GM18867 (cell line): ENCODE measurements around the gene ARL6IP1.

Experiments
- ATAC-seq: cut with Tn5 transposase; IDR thresholded peaks from one replicate; pipeline ENCODE4 v1.9.1; 2021; ENCODE audit warnings: mild to moderate bottlenecking, moderate library complexity; ENCODE audit not compliant: unreplicated experiment

Gene ARL6IP1

GRCh38 chr16:18801145-18801972 is at the start of gene ARL6IP1:
TSS of gene ARL6IP1 (minus strand) at chr16:18801549. CDS start at chr16:18801466, 83 bp downstream.
- peak; percentile 91 for ATAC-seq

DNA sequence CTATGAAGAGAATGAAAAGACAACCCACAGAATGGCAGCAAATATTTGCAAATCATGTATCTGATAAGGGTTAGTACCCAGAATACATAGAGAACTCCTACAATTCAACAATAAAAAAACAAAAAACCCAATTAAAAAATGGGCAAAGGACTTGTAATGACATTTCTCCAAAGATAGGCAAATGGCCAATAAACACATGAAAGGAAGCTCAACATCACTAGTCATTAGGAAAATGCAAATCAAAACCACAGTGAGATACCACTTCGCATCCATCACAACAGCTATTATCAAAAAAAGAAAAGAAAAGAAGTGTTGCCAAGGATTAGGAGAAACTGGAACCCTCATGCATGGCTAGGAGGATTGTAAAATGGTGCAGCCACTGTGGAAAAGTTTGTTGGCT is 45.1 kb upstream of the ARL6IP1 start:
- no peak for ATAC-seq

GRCh38 chr16:18842565-18842964 is 41.2 kb upstream of the ARL6IP1 start:
- no peak for ATAC-seq

- no peak for ATAC-seq
These were observed 40.6 kb upstream of the ARL6IP1 start for GRCh38 chr16:18841833-18842525.

GRCh38 chr16:18839555-18839954 is 38.2 kb upstream of the ARL6IP1 start:
- no peak for ATAC-seq

- no peak for ATAC-seq
These were observed 35.4 kb upstream of the ARL6IP1 start for GRCh38 chr16:18836702-18837101.

- no peak for ATAC-seq
These were observed 33.5 kb upstream of the ARL6IP1 start for GRCh38 chr16:18834864-18835263.

- ATAC-seq = no peak
These were observed 32.6 kb upstream of the ARL6IP1 start for GRCh38 chr16:18833707-18834505.

DNA sequence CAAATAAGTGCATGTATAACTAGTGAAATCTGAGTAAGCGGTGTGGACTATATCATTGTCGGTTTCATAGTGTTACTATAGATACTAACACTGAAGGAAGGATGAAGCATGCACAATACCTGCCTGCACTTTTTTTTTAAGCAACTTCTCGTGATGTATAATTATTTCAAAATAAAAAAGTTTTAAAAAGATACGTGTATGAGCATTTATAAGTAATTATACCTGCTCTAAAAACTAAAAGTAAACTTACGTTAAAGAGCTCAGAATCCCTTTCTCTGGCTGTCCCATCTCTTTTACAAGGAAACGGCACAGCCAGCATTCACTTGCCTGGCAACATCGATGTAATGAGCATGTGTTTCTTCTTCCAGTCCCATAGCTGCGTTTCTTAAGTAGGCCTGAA is 31.3 kb upstream of the ARL6IP1 start:
- ATAC-seq = no peak

DNA sequence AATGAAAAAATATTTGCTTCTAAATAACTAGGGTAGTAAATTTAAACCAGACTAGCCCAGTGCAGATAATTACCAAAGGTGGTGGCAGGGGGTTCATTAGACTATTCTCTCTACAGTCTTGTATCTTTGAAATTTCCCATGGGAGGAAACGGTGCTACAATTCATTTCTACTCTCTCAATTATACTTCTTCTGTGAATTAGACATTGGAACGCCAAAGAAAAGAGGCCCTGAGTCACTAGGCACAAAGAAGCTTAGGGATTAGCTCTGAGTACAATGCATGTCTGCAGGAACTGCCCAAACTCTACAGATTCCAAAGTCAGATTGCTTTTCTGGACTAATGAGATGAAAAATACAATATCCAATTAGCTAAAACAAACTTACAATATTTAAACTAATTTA is 30.7 kb upstream of the ARL6IP1 start:
- ATAC-seq = no peak

- no peak for ATAC-seq
These were observed 27.9 kb upstream of the ARL6IP1 start for GRCh38 chr16:18829251-18829650.

- no peak for ATAC-seq
These were observed 26.5 kb upstream of the ARL6IP1 start for GRCh38 chr16:18827890-18828289.

DNA sequence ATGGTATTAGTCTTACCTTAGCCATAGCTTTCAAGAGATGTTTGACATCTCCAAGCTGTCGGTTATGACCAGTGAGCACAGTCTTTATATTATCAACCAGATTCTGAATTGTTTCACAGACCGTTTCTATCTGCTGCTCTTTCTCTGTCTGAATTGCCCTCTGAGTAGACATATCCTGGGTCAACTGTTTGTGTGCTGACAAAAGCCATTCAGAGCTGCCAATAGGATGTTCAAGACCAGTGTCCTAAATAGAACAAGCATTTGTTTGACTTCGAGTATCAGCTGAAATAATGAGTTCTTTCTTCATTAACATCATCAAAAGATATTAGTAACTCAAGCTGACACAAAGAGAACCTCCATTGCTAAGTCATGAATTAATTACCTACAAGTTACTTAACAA is 14.9 kb upstream of the ARL6IP1 start:
- ATAC-seq = no peak

GRCh38 chr16:18811925-18812324 is 10.6 kb upstream of the ARL6IP1 start:
- ATAC-seq = no peak

- no peak for ATAC-seq
These were observed 7.8 kb upstream of the ARL6IP1 start for GRCh38 chr16:18809165-18809564.

DNA sequence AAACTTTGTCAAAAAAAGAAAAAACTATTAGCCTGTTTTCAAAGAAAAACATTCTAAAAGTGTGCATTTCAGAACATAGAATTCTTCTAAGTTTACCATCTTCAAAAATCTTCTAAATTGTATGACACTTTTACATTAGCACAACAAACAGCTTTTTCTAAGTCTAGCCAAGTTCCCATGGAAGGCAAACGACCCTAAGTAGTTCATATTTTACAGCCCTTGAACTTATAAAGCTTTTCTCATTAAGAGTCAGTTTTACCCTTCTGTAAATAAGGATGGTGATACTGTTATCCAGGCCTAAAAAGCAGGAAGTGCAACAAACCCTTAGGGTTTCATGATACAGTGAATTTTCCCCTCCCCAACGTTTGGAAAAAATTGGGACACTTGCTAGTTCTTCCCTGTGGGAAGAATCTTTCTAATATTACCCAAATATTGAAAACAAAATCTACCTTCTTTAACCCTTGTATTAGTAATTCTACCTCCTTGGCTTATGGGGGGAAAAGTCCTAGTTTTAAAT is 4.0 kb upstream of the ARL6IP1 start:
- no peak for ATAC-seq

DNA sequence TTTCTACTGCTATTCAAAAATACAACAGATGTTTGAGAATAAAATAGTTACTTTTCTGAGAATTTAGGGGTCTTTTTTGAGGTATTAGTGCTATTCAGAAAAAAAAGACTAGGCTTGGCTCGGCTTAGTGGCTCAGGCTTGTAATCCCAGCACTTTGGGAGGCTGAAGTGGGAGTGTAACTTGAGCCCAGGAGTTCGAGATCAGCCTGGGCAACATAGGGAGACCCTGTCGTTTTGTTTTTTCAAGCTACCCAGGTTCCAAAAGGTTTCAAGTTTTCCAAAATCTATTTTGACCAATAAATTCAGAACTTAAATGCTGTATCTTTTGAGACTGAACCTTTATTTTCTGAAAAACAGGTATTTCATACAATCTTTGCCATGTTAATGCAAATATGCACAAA is 3.2 kb upstream of the ARL6IP1 start:
- ATAC-seq = no peak

GRCh38 chr16:18803569-18804462 is 2.5 kb upstream of the ARL6IP1 start:
- ATAC-seq = no peak

DNA sequence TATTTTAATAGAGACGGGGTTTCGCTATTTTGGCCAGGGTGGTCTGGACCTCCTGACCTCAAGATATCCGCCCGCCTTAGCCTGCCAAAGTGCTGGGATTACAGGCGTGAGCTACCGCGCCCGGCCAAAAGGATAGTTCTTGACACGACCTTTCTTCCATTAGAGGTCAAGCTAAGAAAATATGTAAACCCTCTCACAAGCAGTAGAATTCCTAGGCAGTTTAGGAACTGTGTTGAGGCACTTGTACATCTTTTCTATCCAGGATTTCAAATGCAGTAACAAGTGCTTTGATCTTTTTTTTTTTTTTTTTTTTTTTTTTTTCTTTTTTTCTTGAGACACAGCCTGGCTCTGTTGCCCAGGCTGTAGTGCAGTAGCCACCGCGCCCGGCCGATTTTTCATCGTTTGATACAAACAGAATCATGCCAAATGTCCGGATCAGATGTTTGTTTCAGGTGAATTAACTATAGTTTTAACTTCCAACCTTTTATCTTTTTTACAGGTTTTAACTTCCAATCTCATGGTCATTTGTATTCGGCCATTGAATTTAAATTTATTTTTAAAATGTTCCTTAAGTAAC is 1.5 kb upstream of the ARL6IP1 start:
- ATAC-seq = no peak

DNA sequence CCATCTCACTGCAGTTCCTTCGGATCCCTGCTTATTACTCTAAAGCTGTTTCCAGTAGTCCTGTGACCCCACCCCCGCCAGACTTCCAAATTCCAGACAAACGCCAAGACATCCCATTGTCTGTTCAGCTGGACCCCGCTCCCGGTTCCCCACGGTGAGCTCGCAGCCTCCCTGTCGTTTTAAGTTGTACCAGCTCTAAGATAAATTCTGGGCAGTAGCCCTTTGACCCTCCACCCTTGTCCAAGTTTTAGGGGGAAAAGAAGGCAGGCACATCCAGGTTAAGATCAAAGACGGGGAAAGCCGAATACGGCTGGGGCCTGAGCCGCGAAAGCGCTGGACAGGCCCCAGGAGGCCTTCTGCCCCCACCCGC is 589 bp downstream of the ARL6IP1 start:
- ATAC-seq = peak; percentile 0
